ENCODE measurements around the gene CD52.
A peak's percentile ranks its signal among the peaks of the same experiment; 100 is the strongest.

DNA sequence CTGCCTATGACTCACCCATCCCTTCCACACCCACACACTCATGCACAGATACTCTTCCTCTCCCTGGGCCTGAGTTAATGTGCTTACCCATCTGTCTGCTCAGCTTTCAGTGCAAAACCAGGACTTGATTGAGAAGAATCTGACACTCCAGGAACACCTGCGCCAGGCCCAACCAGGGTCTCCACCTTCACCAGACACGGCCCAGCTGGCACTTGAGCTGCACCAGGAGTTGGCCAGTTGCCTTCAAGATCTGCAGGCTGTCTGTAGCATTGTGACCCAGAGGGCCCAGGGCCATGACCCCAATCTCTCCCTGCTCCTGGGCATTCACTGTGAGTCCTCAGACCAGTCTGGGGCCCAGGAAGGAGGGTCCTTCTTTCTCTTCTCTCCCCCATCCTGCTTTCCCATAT, 41.3 kb upstream of the CD52 start:
- TF ChIP-seq, protein P1, sequence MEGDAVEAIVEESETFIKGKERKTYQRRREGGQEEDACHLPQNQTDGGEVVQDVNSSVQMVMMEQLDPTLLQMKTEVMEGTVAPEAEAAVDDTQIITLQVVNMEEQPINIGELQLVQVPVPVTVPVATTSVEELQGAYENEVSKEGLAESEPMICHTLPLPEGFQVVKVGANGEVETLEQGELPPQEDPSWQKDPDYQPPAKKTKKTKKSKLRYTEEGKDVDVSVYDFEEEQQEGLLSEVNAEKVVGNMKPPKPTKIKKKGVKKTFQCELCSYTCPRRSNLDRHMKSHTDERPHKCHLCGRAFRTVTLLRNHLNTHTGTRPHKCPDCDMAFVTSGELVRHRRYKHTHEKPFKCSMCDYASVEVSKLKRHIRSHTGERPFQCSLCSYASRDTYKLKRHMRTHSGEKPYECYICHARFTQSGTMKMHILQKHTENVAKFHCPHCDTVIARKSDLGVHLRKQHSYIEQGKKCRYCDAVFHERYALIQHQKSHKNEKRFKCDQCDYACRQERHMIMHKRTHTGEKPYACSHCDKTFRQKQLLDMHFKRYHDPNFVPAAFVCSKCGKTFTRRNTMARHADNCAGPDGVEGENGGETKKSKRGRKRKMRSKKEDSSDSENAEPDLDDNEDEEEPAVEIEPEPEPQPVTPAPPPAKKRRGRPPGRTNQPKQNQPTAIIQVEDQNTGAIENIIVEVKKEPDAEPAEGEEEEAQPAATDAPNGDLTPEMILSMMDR (IDR thresholded peaks at IDR 0.05; ENCODE audit: insufficient read depth, low read length) = no peak
- TF ChIP-seq POLR2AphosphoS5 (IDR thresholded peaks at IDR 0.05; ENCODE audit: low read depth) = 0 out of 2 replicates have a peak, but pooled peaks have one; percentile 44
